Measurements from ENCODE around the gene MMS19.

MMS19 gene

DNA sequence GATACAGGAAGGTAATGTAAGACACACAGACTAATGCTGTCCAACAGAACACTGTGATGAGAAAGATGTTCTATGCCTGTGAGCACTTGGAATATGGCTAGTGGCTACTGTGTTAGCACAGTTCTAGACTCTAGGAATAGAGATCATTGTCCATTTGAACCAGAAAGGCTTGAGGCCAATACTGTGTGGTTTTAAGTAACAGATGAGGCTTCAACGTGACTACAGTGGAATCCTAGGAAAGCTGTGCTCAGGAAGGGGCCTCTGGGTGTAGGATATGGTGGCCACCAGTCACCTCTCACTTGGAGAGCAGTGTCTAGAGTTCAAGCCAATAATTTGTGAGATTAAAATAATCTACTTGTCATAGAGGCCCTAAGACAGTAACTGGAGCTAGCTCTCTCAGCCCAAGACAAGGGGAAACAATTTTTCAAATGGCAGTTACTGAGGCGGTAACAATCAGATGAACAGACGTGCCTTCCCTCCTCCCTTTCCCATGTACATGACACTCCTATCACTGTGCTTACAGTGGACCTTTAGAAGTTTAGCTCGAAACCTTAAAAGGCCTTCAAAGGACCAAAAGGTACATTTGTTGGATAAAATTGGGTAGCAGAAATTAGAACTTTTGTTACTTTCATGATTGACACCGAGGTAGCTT lies 42.1 kb downstream of the MMS19 start:
- H3K36me3 ChIP-seq, result peaks cover 95% of the 10 kb centered on the region
- no peak overlapping the region for H3K27ac ChIP-seq
- TF ChIP-seq, protein P1, sequence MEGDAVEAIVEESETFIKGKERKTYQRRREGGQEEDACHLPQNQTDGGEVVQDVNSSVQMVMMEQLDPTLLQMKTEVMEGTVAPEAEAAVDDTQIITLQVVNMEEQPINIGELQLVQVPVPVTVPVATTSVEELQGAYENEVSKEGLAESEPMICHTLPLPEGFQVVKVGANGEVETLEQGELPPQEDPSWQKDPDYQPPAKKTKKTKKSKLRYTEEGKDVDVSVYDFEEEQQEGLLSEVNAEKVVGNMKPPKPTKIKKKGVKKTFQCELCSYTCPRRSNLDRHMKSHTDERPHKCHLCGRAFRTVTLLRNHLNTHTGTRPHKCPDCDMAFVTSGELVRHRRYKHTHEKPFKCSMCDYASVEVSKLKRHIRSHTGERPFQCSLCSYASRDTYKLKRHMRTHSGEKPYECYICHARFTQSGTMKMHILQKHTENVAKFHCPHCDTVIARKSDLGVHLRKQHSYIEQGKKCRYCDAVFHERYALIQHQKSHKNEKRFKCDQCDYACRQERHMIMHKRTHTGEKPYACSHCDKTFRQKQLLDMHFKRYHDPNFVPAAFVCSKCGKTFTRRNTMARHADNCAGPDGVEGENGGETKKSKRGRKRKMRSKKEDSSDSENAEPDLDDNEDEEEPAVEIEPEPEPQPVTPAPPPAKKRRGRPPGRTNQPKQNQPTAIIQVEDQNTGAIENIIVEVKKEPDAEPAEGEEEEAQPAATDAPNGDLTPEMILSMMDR (IDR thresholded peaks at IDR 0.05; ENCODE audit: low read depth, low read length), result no peak

DNA sequence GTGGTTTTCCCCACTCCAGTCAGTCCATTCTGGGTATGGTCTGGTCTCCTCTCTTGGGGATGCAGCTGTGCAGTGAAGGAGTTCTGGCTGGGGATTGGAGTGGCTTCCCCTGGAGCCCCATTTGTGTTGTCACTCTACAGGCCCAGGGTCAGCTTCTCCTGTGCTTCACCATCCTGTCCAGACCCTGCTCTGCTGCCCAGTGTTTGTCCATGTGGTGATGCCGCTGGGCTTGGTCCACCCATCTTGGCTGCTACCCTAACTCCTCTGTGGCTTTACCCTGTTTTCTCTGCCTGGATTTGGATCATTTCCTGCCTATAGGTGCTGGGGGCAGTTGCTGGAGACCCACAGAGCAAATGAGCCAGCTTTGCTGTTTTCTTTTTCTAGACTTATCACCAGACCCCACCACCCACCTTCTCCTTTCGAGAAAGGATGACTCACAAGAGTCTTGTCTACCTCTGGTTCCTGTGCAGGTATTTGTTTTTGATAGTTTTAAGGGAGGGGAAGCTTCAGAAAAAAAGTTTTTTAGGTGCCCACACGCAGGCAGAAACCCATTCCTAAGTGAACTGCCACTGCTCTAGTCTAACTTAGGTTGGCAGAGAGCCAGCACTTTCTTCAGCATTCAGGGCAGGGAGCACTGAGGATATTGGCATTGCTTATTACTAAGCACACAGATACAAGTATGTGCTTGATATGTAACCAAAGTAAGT lies 43.7 kb downstream of the MMS19 start:
- Histone ChIP-seq H3K27ac (no peak overlapping the region), H3K27me3 (ENCODE audit: insufficient read depth, low read depth, severe bottlenecking) (no peaks in the 10 kb centered on the region), H3K9me3 (ENCODE audit: severe bottlenecking) (no peaks in the 10 kb centered on the region), H3K4me3 (ENCODE audit: low read depth, low read length) (no peak overlapping the region), H3K36me3 (peaks cover 86% of the 10 kb centered on the region)
- TF ChIP-seq, protein P1 (IDR thresholded peaks at IDR 0.05; ENCODE audit: low read depth, low read length), result no peak
- DNase-seq, result no peak

More for the DNA sequence above, 42.1 kb downstream of the MMS19 start:
- H3K27me3 ChIP-seq (ENCODE audit: insufficient read depth, low read depth, severe bottlenecking), result no peaks in the 10 kb centered on the region
- H3K4me3 ChIP-seq (ENCODE audit: low read depth, low read length), result no peak overlapping the region
- DNase-seq, result no peak
- no peaks in the 10 kb centered on the region for H3K9me3 ChIP-seq (ENCODE audit: severe bottlenecking)

GRCh38 chr10:97452352-97452751 lies 45.9 kb downstream of the MMS19 start:
- no peak for DNase-seq
- H3K36me3 ChIP-seq, result peaks cover 73% of the 10 kb centered on the region
- H3K9me3 ChIP-seq (ENCODE audit: severe bottlenecking), result no peaks in the 10 kb centered on the region
- no peak overlapping the region for H3K27ac ChIP-seq
- no peaks in the 10 kb centered on the region for H3K27me3 ChIP-seq (ENCODE audit: insufficient read depth, low read depth, severe bottlenecking)
- TF ChIP-seq, protein P1 (IDR thresholded peaks at IDR 0.05; ENCODE audit: low read depth, low read length), result no peak
- no peak overlapping the region for H3K4me3 ChIP-seq (ENCODE audit: low read depth, low read length)

DNA sequence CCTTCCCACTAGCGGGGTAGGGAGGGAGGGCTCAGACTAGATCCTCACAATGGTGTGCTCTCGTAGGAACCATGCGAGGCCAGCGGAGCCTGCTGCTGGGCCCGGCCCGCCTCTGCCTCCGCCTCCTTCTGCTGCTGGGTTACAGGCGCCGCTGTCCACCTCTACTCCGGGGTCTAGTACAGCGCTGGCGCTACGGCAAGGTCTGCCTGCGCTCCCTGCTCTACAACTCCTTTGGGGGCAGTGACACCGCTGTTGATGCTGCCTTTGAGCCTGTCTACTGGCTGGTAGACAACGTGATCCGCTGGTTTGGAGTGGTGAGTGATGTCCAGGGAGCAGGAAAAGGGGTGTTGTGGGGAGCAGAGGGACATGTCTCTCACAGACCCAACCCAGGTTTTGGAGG lies 46.6 kb downstream of the MMS19 start:
- H3K36me3 ChIP-seq, result peaks cover 65% of the 10 kb centered on the region
- TF ChIP-seq, protein P1 (IDR thresholded peaks at IDR 0.05; ENCODE audit: low read depth, low read length), result no peak
- no peak for DNase-seq
- no peaks in the 10 kb centered on the region for H3K27me3 ChIP-seq (ENCODE audit: insufficient read depth, low read depth, severe bottlenecking)
- no peaks in the 10 kb centered on the region for H3K9me3 ChIP-seq (ENCODE audit: severe bottlenecking)
- H3K27ac ChIP-seq, result no peak overlapping the region
- no peak overlapping the region for H3K4me3 ChIP-seq (ENCODE audit: low read depth, low read length)

- H3K9me3 ChIP-seq (ENCODE audit: severe bottlenecking), result no peaks in the 10 kb centered on the region
- no peak overlapping the region for H3K4me3 ChIP-seq (ENCODE audit: low read depth, low read length)
- no peak overlapping the region for H3K27ac ChIP-seq
- H3K27me3 ChIP-seq (ENCODE audit: insufficient read depth, low read depth, severe bottlenecking), result no peaks in the 10 kb centered on the region
- TF ChIP-seq, protein P1 (IDR thresholded peaks at IDR 0.05; ENCODE audit: low read depth, low read length), result no peak
- DNase-seq, result no peak
- peaks cover 61% of the 10 kb centered on the region for H3K36me3 ChIP-seq
These were observed 47.4 kb downstream of the MMS19 start for GRCh38 chr10:97450828-97451227.
